Esophagus squamous epithelium (tissue), 5 donors: ENCODE results near the gene AFAP1L2. TPM values are rescaled to one million over a fixed set of nuclear protein-coding genes. Genes with fewer than 3 reads are reported as not detected.

Experiments used
- DNase-seq: peaks from one replicate; lab custom pipeline; 2025; lab: John Stamatoyannopoulos, UW
- H3K27ac ChIP-seq, 4 donors: fragments of 200-600 bp; sonication (generic); one replicate each; pipeline ENCODE4 v1.5.1; 2016 to 2019; ENCODE audit warnings: mild to moderate bottlenecking in 1 of 4
- H3K27me3 ChIP-seq, 4 donors: fragments of 200-600 bp; sonication (generic); 1 replicate in 3 of 4; 2 replicates in 1 of 4; pipeline versions ENCODE4 v1.5.1 to v1.6.0; 2017 to 2021; ENCODE audit warnings: antibody characterized with exemption in 1 of 4
- H3K36me3 ChIP-seq, 3 donors: fragments of 200-600 bp; sonication (generic); one replicate each; pipeline ENCODE4 v1.5.1; 2016 to 2019
- H3K4me1 ChIP-seq, 3 donors: fragments of 200-600 bp; sonication (generic); one replicate each; pipeline ENCODE4 v1.5.1; 2017 to 2019
- H3K4me3 ChIP-seq, 4 donors: fragments of 200-600 bp; sonication (generic); 1 replicate in 3 of 4; 2 replicates in 1 of 4; pipeline ENCODE4 v1.5.1; 2016 to 2019; ENCODE audit warnings: mild to moderate bottlenecking in 2 of 4, moderate library complexity in 1 of 4
- H3K9me3 ChIP-seq, 3 donors: fragments of 200-600 bp; sonication (generic); one replicate each; pipeline ENCODE4 v1.5.1; 2016 to 2019
- POLR2A ChIP-seq, 4 donors: fragments of 450-650 bp; IDR thresholded peaks; one replicate each; pipeline ENCODE4 v1.6.1; 2017; ENCODE audit warnings: antibody characterized with exemption in 4 of 4, mild to moderate bottlenecking in 4 of 4, moderate library complexity in 3 of 4
- WGBS, 2 donors: methylation state at CpG; one replicate each; pipeline ENCODE4 v1.1.5; 2018; 5-methylcytosine and 5-hydroxymethylcytosine counted together
- intact Hi-C: fragments of 100-400 bp; cut with DNase I; formaldehyde crosslinking; loops from one replicate; pipeline ENCODE4 v1.15.0; 2022
- total RNA-seq, 4 donors: library from RNA; depleted of rRNA; stranded (reverse); fragments of >200 nt; gene quantifications; one replicate each; pipeline ENCODE4 v1.1.0, GENCODE V29; 2016
- TF ChIP-seq, protein P1 (sequence below), 6 experiments: fragments of 450-650 bp in 4 of 6; fragments of 200-600 bp in 2 of 6; sonication (generic) in 2 of 6; IDR thresholded peaks; one replicate each; pipeline ENCODE4 v1.5.1; 2016 to 2019; ENCODE audit warnings: antibody characterized with exemption in 6 of 6, mild to moderate bottlenecking in 4 of 6, moderate library complexity in 4 of 6
- donor health status: DM: yes; HTN: yes; CAD: no.

Gene AFAP1L2
- total RNA-seq, 4 donors from 2014 or later, result 9.8 to 15.5 (median 11.8) TPM

DNA sequence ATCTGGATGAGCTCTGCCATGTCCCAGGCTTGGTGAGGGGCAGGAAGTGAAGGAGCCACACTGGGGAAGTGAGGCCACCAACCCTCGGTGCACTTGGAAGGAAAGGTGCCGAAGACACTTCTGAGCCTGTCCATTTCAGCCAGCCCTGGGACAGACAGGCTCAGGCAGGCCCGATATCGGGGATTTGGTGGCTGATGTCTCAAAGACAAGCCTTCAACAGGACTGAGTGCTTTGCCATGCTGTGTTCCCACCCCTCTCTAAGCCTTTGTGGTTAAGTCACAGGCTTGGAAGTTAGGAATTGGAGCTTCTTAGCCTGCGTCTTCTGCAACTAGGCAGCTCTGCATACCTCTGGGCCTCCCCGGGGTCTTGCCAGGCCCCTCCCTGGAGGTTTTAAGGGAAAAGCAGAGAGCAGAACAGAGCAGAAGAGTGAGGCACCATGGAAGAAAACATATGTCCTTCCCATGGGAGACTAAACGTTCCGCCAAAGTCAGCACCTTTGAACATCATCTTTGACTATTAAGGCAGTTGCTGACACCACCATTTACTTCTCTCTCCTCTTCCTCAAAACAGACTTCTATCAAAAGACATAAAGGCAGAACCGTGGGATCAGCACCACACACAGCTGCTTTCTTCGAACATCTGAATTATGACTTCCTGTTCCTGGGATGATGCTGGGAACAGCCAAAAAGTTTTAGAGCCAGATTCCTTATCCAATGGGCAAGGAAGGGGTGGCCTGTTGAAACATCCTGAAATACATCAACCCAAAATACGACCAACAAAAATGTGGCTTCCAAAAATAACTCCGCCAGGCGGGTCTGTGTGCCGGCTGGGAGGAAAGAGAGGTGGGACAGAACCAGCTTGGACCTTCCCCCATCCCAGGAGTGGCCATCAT lies 71.8 kb downstream of the AFAP1L2 start:
- peak overlapping the region; percentile 6 to 43 (median 42) for H3K27ac ChIP-seq
- no peak overlapping the region for H3K4me3 ChIP-seq
- peaks cover 0 to 14% (median 0%) of the 10 kb centered on the region in 3 donors for H3K36me3 ChIP-seq
- H3K4me1 ChIP-seq, result peaks cover 21 to 61% (median 25%) of the 10 kb centered on the region in 3 donors
- intact Hi-C loops, result no loop called here
- no peak for DNase-seq
- WGBS, 2 donors, result 40 to 47% methylated on average over 10 to 11 of the region's 14 CpGs
- no peaks in the 10 kb centered on the region for H3K27me3 ChIP-seq
- H3K9me3 ChIP-seq, result no peaks in the 10 kb centered on the region
- TF ChIP-seq, protein P1, sequence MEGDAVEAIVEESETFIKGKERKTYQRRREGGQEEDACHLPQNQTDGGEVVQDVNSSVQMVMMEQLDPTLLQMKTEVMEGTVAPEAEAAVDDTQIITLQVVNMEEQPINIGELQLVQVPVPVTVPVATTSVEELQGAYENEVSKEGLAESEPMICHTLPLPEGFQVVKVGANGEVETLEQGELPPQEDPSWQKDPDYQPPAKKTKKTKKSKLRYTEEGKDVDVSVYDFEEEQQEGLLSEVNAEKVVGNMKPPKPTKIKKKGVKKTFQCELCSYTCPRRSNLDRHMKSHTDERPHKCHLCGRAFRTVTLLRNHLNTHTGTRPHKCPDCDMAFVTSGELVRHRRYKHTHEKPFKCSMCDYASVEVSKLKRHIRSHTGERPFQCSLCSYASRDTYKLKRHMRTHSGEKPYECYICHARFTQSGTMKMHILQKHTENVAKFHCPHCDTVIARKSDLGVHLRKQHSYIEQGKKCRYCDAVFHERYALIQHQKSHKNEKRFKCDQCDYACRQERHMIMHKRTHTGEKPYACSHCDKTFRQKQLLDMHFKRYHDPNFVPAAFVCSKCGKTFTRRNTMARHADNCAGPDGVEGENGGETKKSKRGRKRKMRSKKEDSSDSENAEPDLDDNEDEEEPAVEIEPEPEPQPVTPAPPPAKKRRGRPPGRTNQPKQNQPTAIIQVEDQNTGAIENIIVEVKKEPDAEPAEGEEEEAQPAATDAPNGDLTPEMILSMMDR (IDR thresholded peaks at IDR 0.05), result no peak
- no peak for TF ChIP-seq POLR2A (IDR thresholded peaks at IDR 0.05)

DNA sequence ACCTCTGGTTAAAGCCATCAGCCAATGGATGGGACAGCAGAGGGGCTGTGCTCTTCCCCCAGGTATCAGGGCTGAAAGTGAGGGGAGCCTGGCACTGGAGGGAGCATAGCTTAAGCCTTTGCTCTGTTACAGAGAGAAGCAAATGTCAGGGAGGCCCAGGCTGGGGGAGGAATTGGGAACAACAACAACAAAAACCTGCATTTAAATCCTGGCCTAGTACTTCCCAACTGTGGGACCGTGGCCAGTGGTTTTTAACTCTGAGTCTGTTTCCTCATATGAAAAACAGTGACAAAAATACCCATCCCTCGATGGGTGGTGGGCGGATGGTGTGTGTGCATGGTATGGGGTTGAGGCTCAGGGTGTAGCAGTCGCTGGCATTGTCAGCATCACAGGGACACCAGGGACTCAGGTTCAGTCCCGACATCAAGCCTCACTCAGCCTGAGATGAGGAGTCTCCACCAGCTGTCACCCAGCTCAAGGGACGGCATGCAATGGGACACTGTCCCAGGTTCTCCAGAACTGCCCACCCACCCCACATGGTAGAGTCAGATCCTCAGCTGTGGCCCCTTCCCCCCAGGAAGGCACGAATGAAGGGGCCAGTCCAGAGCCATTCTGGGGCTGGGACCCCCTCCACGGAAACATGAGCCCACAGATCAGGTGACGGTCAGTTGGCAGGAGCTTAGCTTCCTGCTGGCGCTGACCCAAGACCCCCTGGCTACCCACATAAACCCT lies 74.5 kb downstream of the AFAP1L2 start:
- intact Hi-C loops, result no loop called here

DNA sequence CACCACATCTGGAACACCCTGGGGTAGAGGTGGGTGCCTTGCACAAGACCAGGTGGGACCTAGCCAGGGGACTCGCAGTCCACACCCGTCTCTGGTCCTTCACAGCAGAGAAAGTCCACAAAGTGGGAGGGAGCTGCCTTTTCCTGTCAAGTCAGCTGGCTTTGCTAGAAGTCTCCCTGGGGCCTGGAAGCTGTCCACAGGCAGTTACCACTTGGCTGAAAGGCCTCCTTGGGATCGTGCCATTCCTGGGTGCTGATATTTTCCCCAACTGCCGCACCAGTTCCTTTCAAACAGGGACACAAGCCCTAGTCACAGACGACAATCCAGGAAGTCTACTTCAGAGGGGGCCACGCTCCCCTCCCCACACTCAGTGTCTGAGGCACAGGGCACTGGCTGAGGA lies 75.4 kb downstream of the AFAP1L2 start:
- no peaks in the 10 kb centered on the region for H3K9me3 ChIP-seq
- H3K27me3 ChIP-seq, result no peaks in the 10 kb centered on the region
- intact Hi-C loops, result no loop called here
- no peak overlapping the region for H3K4me3 ChIP-seq
- peaks cover 12 to 40% (median 17%) of the 10 kb centered on the region in 3 donors for H3K4me1 ChIP-seq
- peaks cover 0 to 23% (median 0%) of the 10 kb centered on the region in 3 donors for H3K36me3 ChIP-seq
- H3K27ac ChIP-seq, result peak overlapping the region in 2 of 4 donors; percentile 2 to 3
- 69% methylated on average over 5 of the region's 6 CpGs; no CpG with 5 or more reads in 1 of the 2 donors for WGBS, 2 donors
- no peak for DNase-seq
- no peak for TF ChIP-seq POLR2A (IDR thresholded peaks at IDR 0.05)
- TF ChIP-seq, protein P1 (IDR thresholded peaks at IDR 0.05), result no peak

More for the DNA sequence above, 74.5 kb downstream of the AFAP1L2 start:
- Histone ChIP-seq H3K27ac (no peak overlapping the region), H3K9me3 (no peaks in the 10 kb centered on the region), H3K36me3 (peaks cover 0 to 23% (median 0%) of the 10 kb centered on the region in 3 donors), H3K27me3 (no peaks in the 10 kb centered on the region), H3K4me3 (no peak overlapping the region), H3K4me1 (peaks cover 12 to 49% (median 17%) of the 10 kb centered on the region in 3 donors)
- WGBS, 2 donors, result 50 to 78% methylated on average over 4 to 6 of the region's 10 CpGs
- TF ChIP-seq, protein P1 (IDR thresholded peaks at IDR 0.05), result no peak
- TF ChIP-seq POLR2A (IDR thresholded peaks at IDR 0.05), result no peak
- DNase-seq, result no peak

DNA sequence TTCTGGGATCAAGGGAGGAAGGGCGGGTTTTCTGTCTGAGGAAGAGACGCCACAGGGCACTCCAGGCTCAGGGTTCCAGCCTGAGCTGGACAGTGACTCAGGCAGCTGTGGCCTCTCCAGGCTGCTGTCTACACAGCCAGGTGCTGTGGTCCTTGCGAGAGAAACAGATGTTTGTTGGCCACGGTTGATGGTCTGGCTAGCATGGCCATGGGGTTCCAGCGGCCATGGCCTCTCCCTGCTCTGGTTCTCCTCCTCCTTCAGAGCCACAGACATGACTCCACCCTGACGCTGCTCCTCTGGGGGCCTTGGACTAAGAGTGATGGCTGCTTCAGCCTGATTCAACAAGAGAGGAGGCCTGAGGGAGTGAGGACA lies 75.9 kb downstream of the AFAP1L2 start:
- no peaks in the 10 kb centered on the region for H3K9me3 ChIP-seq
- H3K27ac ChIP-seq, result no peak overlapping the region
- H3K36me3 ChIP-seq, result peaks cover 0 to 25% (median 0%) of the 10 kb centered on the region in 3 donors
- H3K27me3 ChIP-seq, result no peaks in the 10 kb centered on the region
- DNase-seq, result no peak
- H3K4me1 ChIP-seq, result peaks cover 12 to 36% (median 16%) of the 10 kb centered on the region in 3 donors
- 87% methylated on average over 4 of the region's 6 CpGs; no CpG with 5 or more reads in 1 of the 2 donors for WGBS, 2 donors
- intact Hi-C loops, result no loop called here
- no peak for TF ChIP-seq POLR2A (IDR thresholded peaks at IDR 0.05)
- TF ChIP-seq, protein P1 (IDR thresholded peaks at IDR 0.05), result no peak
- H3K4me3 ChIP-seq, result no peak overlapping the region
